Measurements from ENCODE around the gene SPATA21.
"Not testable (repeated sequence)": the region's sequence is repeated elsewhere in the genome, so short reads cannot be mapped to it uniquely, and the experiment has no call there.

SPATA21 gene

GRCh38 chr1:16376971-16377370 is 60.3 kb downstream of the SPATA21 start:
- DNase-seq = no peak

DNA sequence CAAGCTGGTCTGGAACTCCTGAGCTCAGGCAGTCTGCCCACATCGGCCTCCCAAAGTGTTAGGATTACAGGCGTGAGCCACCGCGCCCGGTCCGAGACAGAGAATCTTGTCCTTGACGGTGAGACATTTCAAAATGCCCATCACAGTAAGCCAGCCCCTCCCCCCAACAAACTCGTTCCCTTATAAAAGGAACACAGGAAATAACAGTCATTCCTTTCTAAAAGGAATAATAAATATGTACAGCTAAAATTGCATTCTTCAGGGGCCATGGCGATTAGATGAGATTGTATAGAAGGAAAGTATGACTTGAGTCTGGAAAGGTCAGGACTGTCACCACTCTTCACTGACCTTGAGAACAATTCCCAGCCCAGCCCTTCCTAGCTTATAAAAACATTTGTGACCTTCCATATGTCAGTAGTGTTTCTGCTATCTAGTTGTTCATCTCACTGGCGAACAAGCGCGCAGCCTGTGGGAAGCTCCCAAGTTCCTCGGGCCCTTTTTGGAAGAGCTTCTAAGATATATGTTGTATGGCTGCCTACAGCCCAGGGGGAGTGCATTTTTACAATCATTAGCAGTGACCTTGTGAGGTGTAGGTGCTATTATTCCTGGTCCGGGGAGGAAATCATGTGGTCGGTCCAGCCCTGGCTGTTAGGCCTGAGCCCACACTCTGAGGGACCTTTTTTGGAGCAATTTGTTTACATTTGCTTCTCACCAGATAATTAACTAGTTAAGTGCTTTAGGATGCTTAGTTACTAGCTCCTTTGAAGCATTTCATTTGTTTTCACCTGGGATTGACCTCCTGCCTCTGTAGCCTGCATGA is 61.5 kb downstream of the SPATA21 start:
- DNase-seq = peak; percentile 82

- no peak for DNase-seq
These were observed 63.0 kb downstream of the SPATA21 start for GRCh38 chr1:16374266-16374665.

GRCh38 chr1:16372535-16373285 is 64.5 kb downstream of the SPATA21 start:
- DNase-seq = peak; percentile 54

- DNase-seq = peak; percentile 79
These were observed 65.5 kb downstream of the SPATA21 start for GRCh38 chr1:16371725-16372124.

- DNase-seq = no peak
These were observed 67.4 kb downstream of the SPATA21 start for GRCh38 chr1:16369821-16370220.

GRCh38 chr1:16367968-16368890 is 69.0 kb downstream of the SPATA21 start:
- DNase-seq = peak; percentile 56

DNA sequence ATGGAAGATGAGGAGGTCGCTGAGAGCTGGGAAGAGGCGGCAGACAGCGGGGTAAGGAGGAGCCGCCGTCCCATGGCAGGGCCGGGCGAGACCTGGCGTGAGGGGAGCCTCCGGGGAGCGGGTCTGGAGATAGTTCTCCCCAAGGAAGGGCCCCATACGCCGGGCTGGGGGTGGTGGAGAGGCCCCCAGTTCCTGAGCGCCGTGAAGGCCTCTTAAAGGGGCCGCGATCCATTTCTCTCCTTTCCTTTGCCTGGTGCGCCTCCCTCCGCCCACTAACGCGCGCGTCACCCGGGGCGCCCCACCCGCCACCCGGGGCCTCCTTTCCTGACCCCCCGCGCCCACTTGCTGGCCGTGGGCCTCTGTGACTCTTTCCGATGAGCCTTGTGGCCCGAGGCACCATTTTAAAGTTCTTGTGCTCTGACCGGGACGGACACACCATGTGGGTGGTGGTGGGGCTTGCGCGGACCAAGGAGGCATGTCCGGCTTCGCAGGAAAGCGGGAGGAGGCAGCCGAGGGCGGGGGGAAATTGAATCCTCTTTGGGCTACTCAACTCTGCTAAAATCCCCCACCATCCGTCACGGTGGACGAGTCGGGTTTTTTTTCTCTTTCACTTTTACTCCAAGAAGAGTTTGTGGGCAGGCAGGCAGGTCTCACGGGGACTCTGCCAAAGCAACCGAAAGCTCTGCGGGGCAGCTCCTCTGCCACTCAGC is 69.8 kb downstream of the SPATA21 start:
- DNase-seq = peak; percentile 81

DNA sequence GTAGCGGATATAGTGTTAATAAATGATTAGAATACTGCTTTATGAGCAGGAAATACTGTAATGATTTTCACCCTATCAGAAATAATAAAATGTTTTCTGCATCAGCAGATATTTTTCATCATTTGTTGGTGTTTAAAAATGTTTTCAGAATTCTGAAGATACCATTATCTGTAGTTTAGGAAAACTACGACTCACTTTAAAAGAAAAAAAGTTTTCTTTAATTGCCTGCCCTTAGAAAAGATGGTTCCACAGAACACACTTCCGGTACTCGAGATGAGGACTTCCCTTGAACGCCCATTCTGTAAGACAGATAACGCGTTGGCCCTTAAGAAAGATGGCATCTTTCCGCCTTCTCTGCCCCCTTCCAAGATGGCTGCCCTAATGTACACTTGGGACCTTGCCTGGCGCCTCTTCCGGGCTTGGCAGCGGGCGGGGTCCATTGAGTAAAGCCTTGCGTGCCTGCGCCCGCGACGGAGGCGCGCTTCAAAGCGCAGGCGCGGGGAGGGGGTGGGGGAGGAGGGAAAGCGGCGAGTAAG is 70.4 kb downstream of the SPATA21 start, which contains the start of gene SZRD1:
SZRD1 (plus strand) TSS at position 521 of the 536 bp plus-strand sequence. CDS start 16 bp downstream, outside the sequence.
- peak; percentile 100 for DNase-seq

DNA sequence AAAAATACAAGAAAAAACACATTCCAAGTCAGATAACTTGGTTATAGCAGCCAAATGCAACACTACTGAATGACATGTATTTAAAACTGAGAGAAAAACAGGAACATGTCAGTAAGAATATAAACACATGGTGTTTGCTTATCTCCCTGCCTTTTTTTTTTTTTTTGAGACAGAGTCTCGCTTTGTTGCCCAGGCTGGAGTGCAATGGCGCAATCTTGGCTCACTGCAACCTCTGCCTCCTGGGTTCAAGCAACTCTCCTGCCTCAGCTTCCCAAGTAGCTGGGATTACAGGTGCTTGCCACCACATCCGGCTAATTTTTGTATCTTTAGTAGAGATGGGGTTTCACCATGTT is 72.1 kb downstream of the SPATA21 start:
- DNase-seq = not testable (repeated sequence)

GRCh38 chr1:16356867-16357266 is 80.4 kb downstream of the SPATA21 start:
- DNase-seq = no peak

GRCh38 chr1:16354619-16355018 is 82.6 kb downstream of the SPATA21 start:
- no peak for DNase-seq

- no peak for DNase-seq
These were observed 84.2 kb downstream of the SPATA21 start for GRCh38 chr1:16352842-16353535.

- DNase-seq = peak; percentile 93
These were observed 85.0 kb downstream of the SPATA21 start, which contains the start of gene FBXO42 for GRCh38 chr1:16351994-16352841. Gene FBXO42, minus strand, starts transcription at chr1:16352480. Its CDS starts 37,062 bp downstream, at chr1:16315418.

- no peak for DNase-seq
These were observed 85.7 kb downstream of the SPATA21 start for GRCh38 chr1:16351456-16351993.

DNA sequence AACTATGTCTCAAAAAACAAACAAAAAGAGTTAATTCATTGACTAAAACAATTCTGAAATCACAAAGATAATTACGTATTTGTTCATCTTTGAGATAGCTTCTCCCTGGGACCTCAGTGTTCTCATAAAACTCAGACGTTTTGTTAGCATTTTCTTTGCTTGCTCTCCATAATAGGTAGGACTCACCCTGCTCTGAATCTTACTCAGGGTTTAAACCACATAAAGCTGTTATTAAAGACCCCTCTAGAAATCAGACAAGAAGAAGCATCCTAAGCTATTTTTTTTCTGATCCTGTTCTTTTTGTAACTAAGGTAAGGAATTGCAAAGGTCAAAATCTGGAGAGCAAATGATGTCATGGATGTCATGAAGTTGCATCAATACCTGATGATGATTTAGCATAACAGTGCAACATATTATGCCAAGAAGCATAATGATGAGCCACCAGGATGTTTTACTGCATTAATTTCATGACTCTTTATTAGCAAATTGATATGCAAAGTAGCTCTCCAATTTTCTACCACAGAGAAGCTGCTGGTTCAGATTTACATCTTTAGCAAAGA is 87.3 kb downstream of the SPATA21 start:
- no peak for DNase-seq
